Kidney (tissue), 14 donors: ENCODE measurements around the gene PRKACA. TPM values are rescaled to one million over a fixed set of nuclear protein-coding genes. Genes with fewer than 3 reads are reported as not detected.

ENCODE experiments used
- DNase-seq, 5 donors: peaks; one replicate each; pipeline ENCODE4 v3.0.0-alpha.2; 2013 to 2020
- FAIRE-seq: peaks from 2 replicates; lab custom pipeline; 2012; peaks lifted over from hg19 to GRCh38; lab: Jason Lieb, UNC
- H3K27ac ChIP-seq, 2 donors: one replicate each; pipeline ENCODE4 v1.7.0; 2013; ENCODE audit warnings: low read depth in 2 of 2, low read length in 2 of 2, inconsistent platforms in 1 of 2
- H3K27me3 ChIP-seq: one replicate; pipeline ENCODE4 v1.7.1; 2013; ENCODE audit warnings: low read length, inconsistent platforms; ENCODE audit not compliant: control insufficient read depth, insufficient read depth
- H3K36me3 ChIP-seq, 3 donors: one replicate each; pipeline versions ENCODE4 v1.7.0 to v1.7.1; 2013; ENCODE audit warnings: low read length in 3 of 3, control low read depth in 1 of 3, inconsistent platforms in 1 of 3; ENCODE audit not compliant: insufficient read depth in 3 of 3, control insufficient read depth in 2 of 3
- H3K4me1 ChIP-seq, 3 donors: one replicate each; pipeline versions ENCODE4 v1.7.0 to v1.7.1; 2013; ENCODE audit warnings: low read length in 3 of 3, inconsistent platforms in 1 of 3, low read depth in 1 of 3; ENCODE audit not compliant: control insufficient read depth in 2 of 3, insufficient read depth in 2 of 3
- H3K4me3 ChIP-seq, 3 donors: one replicate each; pipeline versions ENCODE4 v1.7.0 to v1.8.1; 2013; ENCODE audit warnings: low read length in 3 of 3, control low read depth in 1 of 3, inconsistent platforms in 1 of 3
- H3K9ac ChIP-seq, 3 donors: one replicate each; pipeline versions ENCODE4 v1.7.0 to v1.7.1; 2013; ENCODE audit warnings: low read length in 3 of 3, control low read depth in 1 of 3, inconsistent platforms in 1 of 3
- H3K9me3 ChIP-seq, 3 donors: one replicate each; pipeline versions ENCODE4 v1.7.0 to v1.7.1; 2013; ENCODE audit warnings: low read length in 3 of 3, control low read depth in 1 of 3, inconsistent platforms in 1 of 3; ENCODE audit not compliant: control insufficient read depth in 2 of 3, insufficient read depth in 1 of 3
- intact Hi-C: fragments of 100-400 bp; cut with DNase I; formaldehyde crosslinking; loops from one replicate; pipeline ENCODE4 v1.11.1; 2022
- polyA plus RNA-seq: library from polyadenylated mRNA; stranded (reverse); fragments of 350-450 nt; fragmentation: Illumina TruSeq; extraction: RNeasy Lipid Tissue Mini Kit (QIAGEN cat#74804); gene quantifications from one replicate; pipeline ENCODE4 v1.2.3, GENCODE V29; 2014; ENCODE audit warnings: low read depth, low replicate concordance; ENCODE audit not compliant: insufficient read depth
- total RNA-seq: library from RNA; stranded (reverse); fragmentation: NEBNext Ultra II Directional; extraction: Animal tissue kit (Norgen Biotek cat#: 25700); gene quantifications from one replicate; pipeline ENCODE4 v1.2.1, GENCODE V29; 2021
- TF ChIP-seq, protein P1 (sequence below): IDR thresholded peaks from 3 replicates; pipeline ENCODE4 v1.5.1; 2012; ENCODE audit warnings: mild to moderate bottlenecking, moderate library complexity, borderline replicate concordance; ENCODE audit not compliant: insufficient read depth; ENCODE audit errors: extremely low read depth
- donor health status: control.
- donor health status: control.
- donor health status: control.
- donor health status: control.
- donor health status: control.
- donor health status: DM: yes; HTN: yes; CAD: no.
- donor health status: Normal renal cell carcinoma (clear cell type).

Gene PRKACA
- total and polyA plus RNA-seq, 2 donors from 2014 or later = 51.4 to 92.3 TPM

DNA sequence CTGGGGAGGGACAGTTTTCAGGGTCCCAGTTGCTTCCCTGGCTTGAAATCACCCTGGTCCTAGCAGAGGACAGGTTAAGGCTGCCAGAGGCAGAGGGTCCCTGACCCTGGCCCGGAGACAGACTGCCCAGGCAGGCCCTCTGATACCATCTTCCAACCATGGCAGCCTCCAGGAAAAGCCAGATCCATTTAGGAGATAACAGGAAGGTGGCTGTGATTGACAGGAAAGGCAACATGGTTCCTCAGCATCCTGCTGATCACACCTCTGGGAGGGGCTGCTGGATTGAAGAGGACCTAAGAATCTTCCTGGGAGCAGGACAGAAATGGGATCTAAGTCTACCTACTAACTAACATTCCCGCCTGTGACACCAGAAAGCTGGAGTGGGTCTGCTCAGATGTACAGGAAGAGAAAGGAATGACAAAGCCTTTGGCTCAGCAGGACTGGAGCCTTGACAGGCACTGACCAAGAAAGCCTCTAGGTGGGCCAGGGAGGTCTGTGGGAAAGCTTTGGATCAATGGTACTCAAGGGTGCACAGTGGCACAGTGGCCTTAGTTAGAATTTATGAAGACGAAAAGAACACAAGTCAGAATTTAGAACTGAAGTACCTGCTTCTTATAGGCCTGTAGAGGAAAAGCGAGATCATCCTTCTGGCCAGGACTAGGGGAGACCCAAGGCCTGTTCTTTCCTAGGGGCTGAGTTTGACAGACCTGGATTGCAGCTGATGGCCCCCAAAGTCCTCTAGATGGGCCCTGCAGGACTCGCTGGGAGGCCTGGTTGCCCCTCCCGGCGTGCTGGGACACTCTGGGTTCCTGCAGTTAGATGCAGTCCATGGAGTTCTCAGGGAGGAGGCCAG is 2.3 kb upstream of the PRKACA start:
- DNase-seq = no peak
- no peak for FAIRE-seq
- no peaks in the 10 kb centered on the region for H3K36me3 ChIP-seq
- peaks cover 0 to 27% (median 25%) of the 10 kb centered on the region in 3 donors for H3K4me1 ChIP-seq
- H3K27me3 ChIP-seq = no peaks in the 10 kb centered on the region
- intact Hi-C loops = no loop called here
- TF ChIP-seq, protein P1, sequence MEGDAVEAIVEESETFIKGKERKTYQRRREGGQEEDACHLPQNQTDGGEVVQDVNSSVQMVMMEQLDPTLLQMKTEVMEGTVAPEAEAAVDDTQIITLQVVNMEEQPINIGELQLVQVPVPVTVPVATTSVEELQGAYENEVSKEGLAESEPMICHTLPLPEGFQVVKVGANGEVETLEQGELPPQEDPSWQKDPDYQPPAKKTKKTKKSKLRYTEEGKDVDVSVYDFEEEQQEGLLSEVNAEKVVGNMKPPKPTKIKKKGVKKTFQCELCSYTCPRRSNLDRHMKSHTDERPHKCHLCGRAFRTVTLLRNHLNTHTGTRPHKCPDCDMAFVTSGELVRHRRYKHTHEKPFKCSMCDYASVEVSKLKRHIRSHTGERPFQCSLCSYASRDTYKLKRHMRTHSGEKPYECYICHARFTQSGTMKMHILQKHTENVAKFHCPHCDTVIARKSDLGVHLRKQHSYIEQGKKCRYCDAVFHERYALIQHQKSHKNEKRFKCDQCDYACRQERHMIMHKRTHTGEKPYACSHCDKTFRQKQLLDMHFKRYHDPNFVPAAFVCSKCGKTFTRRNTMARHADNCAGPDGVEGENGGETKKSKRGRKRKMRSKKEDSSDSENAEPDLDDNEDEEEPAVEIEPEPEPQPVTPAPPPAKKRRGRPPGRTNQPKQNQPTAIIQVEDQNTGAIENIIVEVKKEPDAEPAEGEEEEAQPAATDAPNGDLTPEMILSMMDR = no peak
- peak overlapping the region in 2 of 3 donors; percentile 17 to 33 for H3K9ac ChIP-seq
- H3K27ac ChIP-seq = peak overlapping the region; percentile 98 to 99
- H3K4me3 ChIP-seq = no peak overlapping the region
- H3K9me3 ChIP-seq = no peaks in the 10 kb centered on the region

DNA sequence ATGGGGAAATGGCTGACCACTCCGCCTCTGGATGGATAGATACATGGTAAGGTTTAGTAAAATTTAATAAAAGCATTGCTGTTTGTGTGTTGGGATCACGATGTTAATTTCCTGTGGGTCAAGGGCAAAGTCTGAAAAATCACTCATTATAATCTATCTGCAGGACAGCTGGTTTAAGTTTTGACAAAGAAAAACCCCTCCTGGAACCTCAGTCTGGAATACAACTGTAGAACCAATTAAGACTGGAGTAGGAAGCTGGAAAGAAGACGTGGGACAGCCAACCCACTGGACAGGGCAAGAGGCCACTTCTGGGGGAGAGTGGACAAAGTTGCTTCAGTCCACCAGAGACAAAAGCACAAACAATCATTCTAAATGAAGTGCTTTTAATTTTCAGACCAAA is 1.6 kb upstream of the PRKACA start:
- TF ChIP-seq, protein P1 = no peak
- H3K4me3 ChIP-seq = peak overlapping the region in 2 of 3 donors; percentile 81 to 86
- H3K36me3 ChIP-seq = no peaks in the 10 kb centered on the region
- DNase-seq = no peak
- FAIRE-seq = no peak
- no peaks in the 10 kb centered on the region for H3K27me3 ChIP-seq
- peaks cover 0 to 27% (median 25%) of the 10 kb centered on the region in 3 donors for H3K4me1 ChIP-seq
- H3K27ac ChIP-seq = peak overlapping the region; percentile 98 to 99
- no peaks in the 10 kb centered on the region for H3K9me3 ChIP-seq
- intact Hi-C loops = no loop called here
- peak overlapping the region in 2 of 3 donors; percentile 87 to 92 for H3K9ac ChIP-seq

DNA sequence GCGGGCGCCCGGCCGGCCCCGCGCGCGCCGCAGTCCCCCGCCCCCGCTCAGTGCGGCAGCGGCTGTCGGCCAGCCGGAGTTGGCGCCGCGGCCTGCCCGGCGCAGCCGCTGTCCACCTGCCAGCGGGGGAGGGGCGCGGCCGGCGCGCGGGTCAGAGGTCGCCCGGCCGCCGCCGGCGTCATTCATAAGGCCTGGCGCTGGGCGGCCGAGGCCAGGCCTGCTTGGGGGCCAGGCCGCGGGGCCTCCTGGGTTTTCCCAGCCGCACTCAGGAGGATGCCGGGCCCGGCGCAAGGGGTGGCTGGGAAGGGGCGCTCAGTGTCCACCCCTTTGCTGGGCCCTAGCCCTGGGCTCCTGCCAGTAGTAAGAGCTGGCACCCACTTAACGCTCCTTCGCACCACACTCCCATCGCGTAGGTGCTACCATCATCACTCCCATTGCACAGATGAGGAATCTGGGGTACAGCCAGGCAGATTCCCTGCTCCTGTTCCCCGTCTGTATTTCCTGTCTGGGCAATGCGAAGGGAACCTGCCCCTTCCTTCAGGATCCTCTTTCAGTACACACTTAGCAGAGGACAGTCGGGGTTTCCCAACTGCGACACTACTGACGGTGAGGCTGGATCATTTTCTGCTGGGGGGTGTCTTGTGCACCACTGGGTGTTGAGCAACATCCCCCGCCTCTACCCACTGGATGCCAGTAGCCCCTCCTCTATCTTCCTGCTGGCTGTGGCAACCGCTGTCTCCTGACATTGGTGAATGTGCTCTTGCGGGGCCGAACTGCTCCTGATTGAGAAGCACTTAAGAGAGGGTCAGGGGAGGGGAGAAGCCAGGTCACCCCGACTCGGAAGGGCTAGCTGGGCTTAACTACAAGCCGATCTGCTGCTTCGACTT is 846 bp upstream of the PRKACA start:
- peak overlapping the region; percentile 98 to 99 for H3K27ac ChIP-seq
- peaks cover 0 to 33% (median 29%) of the 10 kb centered on the region in 3 donors for H3K4me1 ChIP-seq
- DNase-seq = peak; percentile 47 to 92 (median 70)
- FAIRE-seq = no peak
- peak overlapping the region; percentile 32 to 92 (median 87) for H3K9ac ChIP-seq
- no peaks in the 10 kb centered on the region for H3K9me3 ChIP-seq
- H3K27me3 ChIP-seq = no peaks in the 10 kb centered on the region
- intact Hi-C loops = no loop called here
- peak overlapping the region; percentile 60 to 86 (median 81) for H3K4me3 ChIP-seq
- TF ChIP-seq, protein P1 = no peak
- H3K36me3 ChIP-seq = no peaks in the 10 kb centered on the region
